Panc1 (cell line): ENCODE measurements around the gene SCN8A. TPM values are rescaled to one million over a fixed set of nuclear protein-coding genes. Genes with fewer than 3 reads are reported as not detected.

Source experiments
- ATAC-seq: fragments of 200-7000 bp; cut with Tn5 transposase; 2 replicates; pipeline ENCODE4 v1.9.1; 2020; ENCODE audit warnings: mild to moderate bottlenecking, moderate library complexity
- BruUV-seq: library from RNA; stranded (reverse); fragments of 400-500 nt; replicated peaks from 2 replicates; lab custom pipeline; 2021; lab: Mats Ljungman, UMichigan
- CTCF ChIA-PET: fragments of 300-600 bp; sonication (Branson Sonifier 250); formaldehyde crosslinking; loops from one replicate; lab custom pipeline; 2022; ENCODE audit warnings: antibody characterized with exemption; lab: Charles Lee
- POLR2A ChIA-PET: fragments of 300-600 bp; sonication (Branson Sonifier 250); formaldehyde crosslinking; loops from one replicate; lab custom pipeline; 2022; ENCODE audit warnings: antibody characterized with exemption; lab: Charles Lee
- DNase-seq: peaks from one replicate; pipeline ENCODE4 v3.0.0-alpha.2; 2010; ENCODE audit warnings: low read depth, low spot score
- H3K27ac ChIP-seq: 2 replicates; pipeline ENCODE4 v1.5.1; 2011; ENCODE audit warnings: mild to moderate bottlenecking, low read length, inconsistent platforms
- H3K27me3 ChIP-seq: fragments of 200-500 bp; sonication (Bioruptor generic); 2 replicates; pipeline ENCODE4 v1.6.0; 2014; ENCODE audit warnings: low read length, inconsistent platforms; ENCODE audit not compliant: control insufficient read depth, insufficient read depth
- H3K36me3 ChIP-seq: fragments of 200-500 bp; sonication (Bioruptor generic); 2 replicates; pipeline ENCODE4 v1.5.1; 2014; ENCODE audit warnings: inconsistent platforms, mild to moderate bottlenecking, low read length, moderate library complexity; ENCODE audit not compliant: control insufficient read depth, insufficient read depth
- H3K4me1 ChIP-seq: 2 replicates; pipeline ENCODE4 v1.5.1; 2011; ENCODE audit warnings: inconsistent platforms, mild to moderate bottlenecking, low read length, moderate library complexity; ENCODE audit not compliant: control insufficient read depth, insufficient read depth
- H3K4me3 ChIP-seq, 2 experiments: 2 replicates each; pipeline ENCODE4 v1.5.1; 2011 to 2012; ENCODE audit warnings: low read depth in 2 of 2, low read length in 2 of 2, mild to moderate bottlenecking in 2 of 2, inconsistent platforms in 1 of 2, moderate library complexity in 1 of 2
- H3K9me3 ChIP-seq: fragments of 200-500 bp; sonication (Bioruptor generic); 2 replicates; pipeline ENCODE4 v1.5.1; 2014; ENCODE audit warnings: low read depth, mild to moderate bottlenecking, inconsistent platforms, low read length, moderate library complexity; ENCODE audit not compliant: control insufficient read depth, insufficient read depth
- POLR2AphosphoS5 ChIP-seq: IDR thresholded peaks from 2 replicates; pipeline ENCODE4 v1.6.1; 2012; ENCODE audit warnings: mild to moderate bottlenecking, low read depth, low read length, moderate library complexity
- REST ChIP-seq, 2 experiments: IDR thresholded peaks; 2 replicates each; pipeline ENCODE4 v1.6.1; 2011 to 2012; ENCODE audit warnings: low read depth in 2 of 2, control low read depth in 1 of 2, low read length in 1 of 2, mild to moderate bottlenecking in 1 of 2, moderate library complexity in 1 of 2; ENCODE audit not compliant: insufficient read depth in 1 of 2
- SIN3A ChIP-seq: IDR thresholded peaks from 2 replicates; pipeline ENCODE4 v1.6.1; 2012; ENCODE audit warnings: low read depth, mild to moderate bottlenecking, low read length, moderate library complexity, borderline replicate concordance; ENCODE audit not compliant: insufficient read depth
- TCF7L2 ChIP-seq: IDR thresholded peaks from 2 replicates; pipeline ENCODE4 v1.6.1; 2011; ENCODE audit warnings: mild to moderate bottlenecking, low read depth, low read length, inconsistent platforms
- in situ Hi-C: cut with HindIII; loops from 2 replicates; pipeline ENCODE4 v1.10.0; 2016; ENCODE audit warnings: low sequenced_read_pairs, low pct_unique_long_range_greater_than_20kb
- intact Hi-C: fragments of 100-400 bp; cut with micrococcal nuclease; formaldehyde crosslinking; loops from one replicate; pipeline ENCODE4 v1.10.0; 2022; ENCODE audit not compliant: unreplicated experiment
- total RNA-seq: library from RNA; stranded (reverse); gene quantifications from one replicate; pipeline ENCODE4 v1.2.1, GENCODE V29; 2021; ENCODE audit not compliant: unreplicated experiment
- TF ChIP-seq, protein P1 (sequence below): fragments of 450-650 bp; IDR thresholded peaks from 2 replicates; pipeline ENCODE4 v1.5.1; 2017; ENCODE audit warnings: mild to moderate bottlenecking

The SCN8A gene
- total RNA-seq, 1 experiment from 2014 or later: 8.6 TPM

DNA sequence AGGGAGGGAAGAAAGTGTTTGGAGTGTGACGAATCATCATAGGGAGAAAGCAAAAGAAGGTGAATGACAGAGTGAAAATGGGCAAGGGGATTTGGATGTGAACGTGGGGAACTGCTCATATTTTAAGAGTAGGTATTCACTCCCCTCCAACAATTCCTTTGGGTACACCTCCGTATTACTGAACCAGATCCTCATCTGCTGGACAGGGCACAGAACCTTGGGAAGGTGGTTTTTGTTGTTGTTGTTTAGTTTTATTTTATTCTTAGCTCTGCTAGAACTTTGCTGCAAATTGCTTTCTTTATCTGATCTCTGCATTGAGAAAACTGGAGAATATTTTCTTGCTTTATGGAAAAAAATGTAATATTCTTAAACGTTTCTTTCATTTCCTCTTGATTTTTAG lies 7.1 kb downstream of the SCN8A start:
- Histone ChIP-seq H3K9me3 (no peaks in the 10 kb centered on the region), H3K36me3 (no peaks in the 10 kb centered on the region), H3K27me3 (no peaks in the 10 kb centered on the region), H3K4me3 (no peak overlapping the region), H3K4me1 (no peaks in the 10 kb centered on the region), H3K27ac (no peak overlapping the region)
- in situ Hi-C loops: no loop called here
- POLR2A ChIA-PET: no interaction called here
- ATAC-seq: no peak
- TF ChIP-seq SIN3A (no peak), TCF7L2 (no peak), REST (IDR thresholded peaks at IDR 0.05; ENCODE audit: insufficient read depth in 1 of 2, low read depth in 2 of 2, low read length in 1 of 2) (no peak), POLR2AphosphoS5 (no peak)
- TF ChIP-seq, protein P1, sequence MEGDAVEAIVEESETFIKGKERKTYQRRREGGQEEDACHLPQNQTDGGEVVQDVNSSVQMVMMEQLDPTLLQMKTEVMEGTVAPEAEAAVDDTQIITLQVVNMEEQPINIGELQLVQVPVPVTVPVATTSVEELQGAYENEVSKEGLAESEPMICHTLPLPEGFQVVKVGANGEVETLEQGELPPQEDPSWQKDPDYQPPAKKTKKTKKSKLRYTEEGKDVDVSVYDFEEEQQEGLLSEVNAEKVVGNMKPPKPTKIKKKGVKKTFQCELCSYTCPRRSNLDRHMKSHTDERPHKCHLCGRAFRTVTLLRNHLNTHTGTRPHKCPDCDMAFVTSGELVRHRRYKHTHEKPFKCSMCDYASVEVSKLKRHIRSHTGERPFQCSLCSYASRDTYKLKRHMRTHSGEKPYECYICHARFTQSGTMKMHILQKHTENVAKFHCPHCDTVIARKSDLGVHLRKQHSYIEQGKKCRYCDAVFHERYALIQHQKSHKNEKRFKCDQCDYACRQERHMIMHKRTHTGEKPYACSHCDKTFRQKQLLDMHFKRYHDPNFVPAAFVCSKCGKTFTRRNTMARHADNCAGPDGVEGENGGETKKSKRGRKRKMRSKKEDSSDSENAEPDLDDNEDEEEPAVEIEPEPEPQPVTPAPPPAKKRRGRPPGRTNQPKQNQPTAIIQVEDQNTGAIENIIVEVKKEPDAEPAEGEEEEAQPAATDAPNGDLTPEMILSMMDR: no peak
- BruUV-seq: no TSS peak
- intact Hi-C loops: no loop called here
- CTCF ChIA-PET: no interaction called here
- no peak for DNase-seq

DNA sequence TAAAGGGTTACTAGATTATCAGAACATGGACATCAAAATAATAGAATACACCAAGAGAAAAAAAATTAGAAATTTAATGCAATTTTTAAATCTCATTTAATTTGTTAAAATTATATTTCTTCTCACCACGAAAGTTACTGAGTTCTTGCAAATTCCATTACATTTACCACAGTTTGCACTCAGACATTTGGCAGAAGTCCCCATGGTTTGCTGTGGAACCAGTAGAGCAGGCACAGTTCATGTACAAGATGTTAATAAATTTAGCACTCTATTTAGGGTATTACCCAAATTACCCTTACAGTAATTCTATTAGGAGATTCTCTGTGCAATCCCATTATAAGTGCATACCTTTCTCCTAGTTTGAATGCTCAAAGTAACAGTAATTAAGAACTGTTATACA lies 9.7 kb downstream of the SCN8A start:
- DNase-seq: no peak
- Histone ChIP-seq H3K4me3 (no peak overlapping the region), H3K27me3 (no peaks in the 10 kb centered on the region), H3K9me3 (no peaks in the 10 kb centered on the region), H3K36me3 (no peaks in the 10 kb centered on the region), H3K4me1 (no peaks in the 10 kb centered on the region), H3K27ac (no peak overlapping the region)
- intact Hi-C loops: no loop called here
- ATAC-seq: no peak
- ChIA-PET CTCF (no interaction called here), POLR2A (no interaction called here)
- TF ChIP-seq, protein P1: no peak
- TF ChIP-seq POLR2AphosphoS5: no peak
- TF ChIP-seq REST (IDR thresholded peaks at IDR 0.05; ENCODE audit: insufficient read depth in 1 of 2, low read depth in 2 of 2, low read length in 1 of 2): no peak
- no peak for TF ChIP-seq TCF7L2
- TF ChIP-seq SIN3A: no peak
- no TSS peak for BruUV-seq
- in situ Hi-C loops: no loop called here
